Measurements from ENCODE around the gene KATNAL2.
A peak's percentile ranks its signal among the peaks of the same experiment; 100 is the strongest.
"Not testable (repeated sequence)": the region's sequence is repeated elsewhere in the genome, so short reads cannot be mapped to it uniquely, and the experiment has no call there.

KATNAL2 gene

DNA sequence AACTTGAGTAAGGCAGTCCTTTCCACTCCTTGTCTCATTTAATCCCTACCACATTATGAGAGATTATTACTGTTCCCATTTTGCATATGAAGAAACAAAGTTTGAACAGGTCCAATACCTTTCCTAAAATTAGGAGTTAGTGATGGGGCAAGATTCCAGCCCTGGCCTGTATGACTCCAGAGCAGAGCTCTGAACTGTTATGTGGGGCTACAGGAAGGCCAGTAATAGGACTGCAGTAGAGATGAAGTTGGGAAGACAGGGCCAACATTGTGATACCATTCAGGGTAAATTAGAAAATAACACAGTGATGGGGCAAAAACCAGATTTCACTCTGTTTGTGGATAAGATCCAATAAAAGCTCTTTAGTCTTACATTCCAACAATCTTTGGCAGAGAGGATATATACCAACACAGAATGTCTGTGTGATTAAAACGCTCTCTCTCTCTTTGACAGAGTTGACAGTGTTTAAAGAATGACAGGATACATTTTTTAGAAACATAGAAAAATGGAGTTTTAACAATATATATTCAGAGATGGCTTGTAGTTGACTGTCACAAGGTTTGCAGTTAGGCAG, 22.7 kb downstream of the KATNAL2 start:
- DNase-seq: no peak

DNA sequence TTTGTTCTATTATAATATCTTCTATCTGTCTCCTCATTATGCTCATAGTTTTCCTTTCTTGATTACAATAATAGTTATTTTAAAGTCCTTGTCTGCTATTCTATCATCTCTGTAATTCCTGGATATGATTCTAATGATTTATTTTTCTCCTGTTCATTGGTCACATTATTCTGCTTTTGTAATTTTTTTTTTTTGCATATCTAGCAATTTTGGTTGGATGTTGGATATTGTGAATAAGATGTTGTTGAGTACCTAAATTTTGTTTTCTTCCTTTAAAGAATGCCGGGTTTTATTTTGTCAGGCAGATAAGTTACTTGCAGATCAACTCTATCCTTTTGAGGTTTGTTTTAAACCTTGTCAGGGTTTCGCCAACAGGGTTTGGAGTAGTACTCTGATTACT, 25.2 kb downstream of the KATNAL2 start:
- no peak for DNase-seq

GRCh38 chr18:46946656-46947282, 29.4 kb downstream of the KATNAL2 start:
- DNase-seq: peak; percentile 69

- DNase-seq: no peak
These were observed 32.8 kb downstream of the KATNAL2 start for GRCh38 chr18:46950064-46950656.

DNA sequence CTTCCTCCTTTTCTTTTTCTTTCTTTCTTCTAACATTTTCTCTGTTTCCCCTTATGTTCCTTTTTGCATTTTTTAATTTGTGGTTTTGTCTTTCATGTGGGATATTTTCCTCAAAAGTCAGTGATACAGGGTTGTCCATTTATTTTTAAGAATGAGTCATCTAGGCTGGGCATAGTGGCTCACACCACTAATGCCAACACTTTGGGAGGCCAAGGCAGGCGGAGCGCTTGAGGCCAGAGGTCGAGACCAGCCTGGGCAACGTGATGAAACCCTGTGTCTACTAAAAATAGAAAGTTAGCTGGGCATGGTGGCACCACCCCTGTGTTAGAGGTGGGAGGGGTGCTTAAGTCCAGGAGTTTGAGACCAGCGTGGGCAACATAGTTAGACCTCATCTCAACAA, 35.8 kb downstream of the KATNAL2 start:
- DNase-seq: no peak

DNA sequence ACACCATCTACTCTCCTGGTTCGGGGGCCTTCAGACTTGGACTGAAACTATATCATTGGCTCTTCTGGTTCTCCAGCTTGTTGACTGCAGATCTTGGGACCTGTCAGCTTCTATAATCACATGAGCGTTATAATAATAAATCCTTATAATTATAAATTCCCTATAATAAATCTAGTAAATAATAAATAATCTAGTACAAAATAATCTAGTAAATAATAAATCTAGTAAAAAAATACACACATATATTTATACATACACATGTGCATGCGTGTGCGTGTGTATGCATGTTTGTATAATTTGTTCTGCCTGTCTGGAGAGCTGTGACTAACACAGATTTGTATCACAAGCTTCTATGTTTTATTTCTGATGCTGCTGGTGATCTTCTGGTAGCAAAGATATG, 40.8 kb downstream of the KATNAL2 start:
- no peak for DNase-seq

GRCh38 chr18:46963656-46964578, 46.5 kb downstream of the KATNAL2 start:
- DNase-seq: not testable (repeated sequence)

GRCh38 chr18:46964579-46965293, 47.3 kb downstream of the KATNAL2 start:
- not testable (repeated sequence) for DNase-seq

- not testable (repeated sequence) for DNase-seq
These were observed 48.9 kb downstream of the KATNAL2 start for GRCh38 chr18:46966266-46966665.

DNA sequence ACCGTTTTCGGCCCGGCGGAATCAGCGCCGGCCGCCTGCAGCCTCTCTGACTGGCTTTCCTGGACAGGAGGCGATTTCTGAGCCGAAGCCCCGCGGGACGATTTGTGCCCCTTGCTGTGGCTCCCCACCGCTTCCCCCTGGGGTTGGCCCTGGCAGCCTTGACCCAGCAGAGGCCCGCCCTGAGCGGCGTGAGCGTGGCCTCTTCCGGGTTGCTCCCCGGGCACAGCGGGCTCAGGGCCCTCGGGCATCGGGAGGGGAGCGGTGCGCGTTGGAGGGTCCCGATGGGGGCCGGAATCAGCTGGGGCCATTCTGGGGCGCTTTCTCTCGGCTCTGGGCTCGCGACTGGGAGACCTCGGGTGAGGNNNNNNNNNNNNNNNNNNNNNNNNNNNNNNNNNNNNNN, 52.1 kb downstream of the KATNAL2 start:
- DNase-seq: not testable (repeated sequence)

- not testable (repeated sequence) for DNase-seq
These were observed 102.5 kb downstream of the KATNAL2 start for GRCh38 chr18:47019870-47020269.

- DNase-seq: not testable (repeated sequence)
These were observed 103.4 kb downstream of the KATNAL2 start for GRCh38 chr18:47020757-47021156.

- DNase-seq: not testable (repeated sequence)
These were observed 105.4 kb downstream of the KATNAL2 start for GRCh38 chr18:47022821-47023220.

DNA sequence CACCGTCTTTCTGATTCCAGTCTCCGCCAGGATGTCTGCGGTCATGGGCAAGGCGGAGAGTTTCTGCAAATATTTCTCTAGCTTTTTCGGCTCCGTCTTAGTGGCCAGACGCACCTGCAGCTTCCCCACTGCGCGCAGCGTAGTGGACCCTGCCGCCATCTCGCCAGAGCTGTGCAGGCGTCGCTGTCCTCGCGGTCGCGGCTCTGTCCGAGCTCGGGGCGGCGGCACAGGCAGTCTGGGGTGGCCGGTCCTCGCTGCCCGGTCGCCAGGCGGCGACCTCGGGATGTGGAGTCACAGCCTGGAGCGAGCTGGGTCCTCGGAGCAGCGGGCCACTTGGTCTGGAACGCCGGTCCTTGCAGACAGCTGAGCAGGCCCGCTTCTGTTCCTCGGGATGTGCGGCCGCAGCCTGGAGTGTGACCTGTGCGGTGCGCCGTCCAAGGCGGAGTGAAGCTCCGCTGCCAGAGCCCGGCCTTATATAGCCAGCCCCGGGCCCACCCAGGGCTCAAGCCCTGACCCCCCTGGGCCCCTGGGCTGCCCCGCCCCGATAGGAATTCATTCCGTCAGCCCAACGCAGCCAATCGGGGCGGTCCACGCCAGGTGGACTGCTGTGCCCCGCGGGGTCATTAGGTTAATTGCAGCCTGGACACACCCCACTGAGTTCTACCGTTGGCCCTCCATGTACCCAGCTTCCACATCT, 106.5 kb downstream of the KATNAL2 start:
- DNase-seq: not testable (repeated sequence)

GRCh38 chr18:47025557-47026174, 108.3 kb downstream of the KATNAL2 start:
- not testable (repeated sequence) for DNase-seq

- DNase-seq: not testable (repeated sequence)
These were observed 111.3 kb downstream of the KATNAL2 start for GRCh38 chr18:47028738-47029137.

DNA sequence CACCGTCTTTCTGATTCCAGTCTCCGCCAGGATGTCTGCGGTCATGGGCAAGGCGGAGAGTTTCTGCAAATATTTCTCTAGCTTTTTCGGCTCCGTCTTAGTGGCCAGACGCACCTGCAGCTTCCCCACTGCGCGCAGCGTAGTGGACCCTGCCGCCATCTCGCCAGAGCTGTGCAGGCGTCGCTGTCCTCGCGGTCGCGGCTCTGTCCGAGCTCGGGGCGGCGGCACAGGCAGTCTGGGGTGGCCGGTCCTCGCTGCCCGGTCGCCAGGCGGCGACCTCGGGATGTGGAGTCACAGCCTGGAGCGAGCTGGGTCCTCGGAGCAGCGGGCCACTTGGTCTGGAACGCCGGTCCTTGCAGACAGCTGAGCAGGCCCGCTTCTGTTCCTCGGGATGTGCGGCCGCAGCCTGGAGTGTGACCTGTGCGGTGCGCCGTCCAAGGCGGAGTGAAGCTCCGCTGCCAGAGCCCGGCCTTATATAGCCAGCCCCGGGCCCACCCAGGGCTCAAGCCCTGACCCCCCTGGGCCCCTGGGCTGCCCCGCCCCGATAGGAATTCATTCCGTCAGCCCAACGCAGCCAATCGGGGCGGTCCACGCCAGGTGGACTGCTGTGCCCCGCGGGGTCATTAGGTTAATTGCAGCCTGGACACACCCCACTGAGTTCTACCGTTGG, 112.4 kb downstream of the KATNAL2 start:
- not testable (repeated sequence) for DNase-seq

- DNase-seq: not testable (repeated sequence)
These were observed 113.5 kb downstream of the KATNAL2 start for GRCh38 chr18:47030887-47031286.

GRCh38 chr18:47032945-47033344, 115.5 kb downstream of the KATNAL2 start:
- no peak for DNase-seq

- not testable (repeated sequence) for DNase-seq
These were observed 117.2 kb downstream of the KATNAL2 start for GRCh38 chr18:47034591-47034990.

GRCh38 chr18:47035156-47035671, 117.8 kb downstream of the KATNAL2 start, which contains the start of gene ELOA2:
Gene ELOA2, minus strand, starts transcription at chr18:47035621. Its CDS starts 357 bp downstream, at chr18:47035264.
- DNase-seq: no peak
